HG02885 (cell line): ENCODE results near the gene THRA.
A peak's percentile ranks its signal among the peaks of the same experiment; 100 is the strongest.

Experiments
- ATAC-seq: cut with Tn5 transposase; IDR thresholded peaks from one replicate; pipeline ENCODE4 v1.9.1; 2021; ENCODE audit warnings: mild to moderate bottlenecking; ENCODE audit not compliant: unreplicated experiment, poor library complexity

THRA gene, protein sequence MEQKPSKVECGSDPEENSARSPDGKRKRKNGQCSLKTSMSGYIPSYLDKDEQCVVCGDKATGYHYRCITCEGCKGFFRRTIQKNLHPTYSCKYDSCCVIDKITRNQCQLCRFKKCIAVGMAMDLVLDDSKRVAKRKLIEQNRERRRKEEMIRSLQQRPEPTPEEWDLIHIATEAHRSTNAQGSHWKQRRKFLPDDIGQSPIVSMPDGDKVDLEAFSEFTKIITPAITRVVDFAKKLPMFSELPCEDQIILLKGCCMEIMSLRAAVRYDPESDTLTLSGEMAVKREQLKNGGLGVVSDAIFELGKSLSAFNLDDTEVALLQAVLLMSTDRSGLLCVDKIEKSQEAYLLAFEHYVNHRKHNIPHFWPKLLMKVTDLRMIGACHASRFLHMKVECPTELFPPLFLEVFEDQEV

DNA sequence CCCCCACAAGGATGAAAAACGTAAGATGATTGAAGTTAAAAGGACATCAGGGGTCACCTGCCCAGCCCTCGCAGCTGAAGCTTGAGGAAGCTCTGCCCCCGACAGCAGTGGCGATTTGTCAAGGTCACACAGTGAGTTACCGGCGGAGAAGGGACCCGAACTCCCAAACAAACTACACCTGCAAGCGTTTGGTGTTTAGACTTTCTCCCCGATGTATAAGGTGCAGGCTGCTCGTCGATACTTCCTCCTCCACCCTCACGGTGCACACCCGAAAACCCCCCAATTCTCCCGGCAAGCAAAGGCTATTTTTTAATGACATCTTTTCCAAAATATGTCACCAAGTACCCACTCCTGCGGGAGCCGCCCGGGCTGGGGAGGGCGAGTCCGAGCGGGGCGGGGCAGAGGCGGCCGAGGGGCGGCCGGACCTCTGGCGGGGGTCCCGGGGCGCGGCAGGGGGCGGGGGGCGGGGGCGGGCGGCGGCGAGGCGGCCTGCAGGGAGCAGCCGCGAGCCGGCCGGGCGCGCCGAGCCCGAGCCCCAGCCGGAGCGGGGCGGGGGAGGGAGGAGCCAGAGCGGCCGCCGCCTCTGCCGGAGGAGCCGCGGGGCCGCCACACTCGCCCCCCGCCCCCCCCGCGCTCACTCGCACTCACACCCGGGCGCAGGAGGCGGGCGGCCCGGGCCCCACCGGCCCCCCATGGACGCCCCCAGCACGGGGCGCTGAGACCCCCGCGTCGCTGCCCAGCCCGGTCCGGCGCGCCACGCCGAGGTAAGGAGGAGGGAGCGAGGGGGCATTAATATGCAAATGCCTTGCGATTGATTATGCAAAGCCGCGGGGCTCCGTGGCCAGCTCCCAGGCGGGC, at the start of gene THRA:
Gene THRA (plus strand): TSS at position 637 of the 858 bp plus-strand sequence. CDS start 11,524 bp downstream, outside the sequence.
- ATAC-seq = peak; percentile 74

DNA sequence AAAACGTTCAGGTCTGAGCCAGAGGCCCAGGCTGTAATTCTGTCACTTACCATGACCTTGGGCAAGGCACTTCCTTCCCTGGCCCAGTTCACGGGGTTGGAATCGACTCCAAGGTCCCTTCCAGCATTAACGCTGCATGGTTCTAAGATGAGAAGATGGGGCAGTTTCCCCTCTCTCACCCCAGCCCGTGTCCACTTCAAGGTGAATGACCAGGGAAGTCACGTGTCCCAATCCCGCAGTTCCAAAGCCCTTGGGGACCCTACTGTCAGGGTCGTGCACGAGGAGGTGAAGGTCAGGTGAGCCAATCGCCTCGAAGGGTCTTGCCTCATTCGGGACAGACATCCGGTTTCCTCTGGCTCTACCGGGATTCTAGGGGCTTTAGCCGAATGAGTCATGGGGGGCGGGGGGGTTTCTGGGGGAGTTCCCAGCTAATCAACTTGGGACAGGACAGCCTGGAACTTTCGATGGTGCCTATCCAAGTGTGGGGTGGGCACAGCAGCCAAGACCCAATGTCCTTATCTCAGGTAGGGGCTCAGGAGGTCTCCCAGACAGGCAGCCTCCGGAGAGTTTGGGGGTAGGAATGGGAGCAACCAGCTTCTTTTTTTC, 48.3 kb upstream of the THRA start:
- no peak for ATAC-seq

DNA sequence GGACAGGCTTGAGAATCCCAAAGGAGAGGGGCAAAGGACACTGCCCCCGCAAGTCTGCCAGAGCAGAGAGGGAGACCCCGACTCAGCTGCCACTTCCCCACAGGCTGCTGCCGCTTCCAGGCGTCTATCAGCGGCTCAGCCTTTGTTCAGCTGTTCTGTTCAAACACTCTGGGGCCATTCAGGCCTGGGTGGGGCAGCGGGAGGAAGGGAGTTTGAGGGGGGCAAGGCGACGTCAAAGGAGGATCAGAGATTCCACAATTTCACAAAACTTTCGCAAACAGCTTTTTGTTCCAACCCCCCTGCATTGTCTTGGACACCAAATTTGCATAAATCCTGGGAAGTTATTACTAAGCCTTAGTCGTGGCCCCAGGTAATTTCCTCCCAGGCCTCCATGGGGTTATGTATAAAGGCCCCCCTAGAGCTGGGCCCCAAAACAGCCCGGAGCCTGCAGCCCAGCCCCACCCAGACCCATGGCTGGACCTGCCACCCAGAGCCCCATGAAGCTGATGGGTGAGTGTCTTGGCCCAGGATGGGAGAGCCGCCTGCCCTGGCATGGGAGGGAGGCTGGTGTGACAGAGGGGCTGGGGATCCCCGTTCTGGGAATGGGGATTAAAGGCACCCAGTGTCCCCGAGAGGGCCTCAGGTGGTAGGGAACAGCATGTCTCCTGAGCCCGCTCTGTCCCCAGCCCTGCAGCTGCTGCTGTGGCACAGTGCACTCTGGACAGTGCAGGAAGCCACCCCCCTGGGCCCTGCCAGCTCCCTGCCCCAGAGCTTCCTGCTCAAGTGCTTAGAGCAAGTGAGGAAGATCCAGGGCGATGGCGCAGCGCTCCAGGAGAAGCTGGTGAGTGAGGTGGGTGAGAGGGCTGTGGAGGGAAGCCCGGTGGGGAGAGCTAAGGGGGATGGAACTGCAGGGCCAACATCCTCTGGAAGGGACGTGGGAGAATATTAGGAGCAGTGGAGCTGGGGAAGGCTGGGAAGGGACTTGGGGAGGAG, 47.5 kb upstream of the THRA start, which contains the start of gene CSF3:
Gene CSF3 (plus strand): TSS at position 436 of the 993 bp plus-strand sequence. CDS start 35 bp downstream, at position 471.
- no peak for ATAC-seq

DNA sequence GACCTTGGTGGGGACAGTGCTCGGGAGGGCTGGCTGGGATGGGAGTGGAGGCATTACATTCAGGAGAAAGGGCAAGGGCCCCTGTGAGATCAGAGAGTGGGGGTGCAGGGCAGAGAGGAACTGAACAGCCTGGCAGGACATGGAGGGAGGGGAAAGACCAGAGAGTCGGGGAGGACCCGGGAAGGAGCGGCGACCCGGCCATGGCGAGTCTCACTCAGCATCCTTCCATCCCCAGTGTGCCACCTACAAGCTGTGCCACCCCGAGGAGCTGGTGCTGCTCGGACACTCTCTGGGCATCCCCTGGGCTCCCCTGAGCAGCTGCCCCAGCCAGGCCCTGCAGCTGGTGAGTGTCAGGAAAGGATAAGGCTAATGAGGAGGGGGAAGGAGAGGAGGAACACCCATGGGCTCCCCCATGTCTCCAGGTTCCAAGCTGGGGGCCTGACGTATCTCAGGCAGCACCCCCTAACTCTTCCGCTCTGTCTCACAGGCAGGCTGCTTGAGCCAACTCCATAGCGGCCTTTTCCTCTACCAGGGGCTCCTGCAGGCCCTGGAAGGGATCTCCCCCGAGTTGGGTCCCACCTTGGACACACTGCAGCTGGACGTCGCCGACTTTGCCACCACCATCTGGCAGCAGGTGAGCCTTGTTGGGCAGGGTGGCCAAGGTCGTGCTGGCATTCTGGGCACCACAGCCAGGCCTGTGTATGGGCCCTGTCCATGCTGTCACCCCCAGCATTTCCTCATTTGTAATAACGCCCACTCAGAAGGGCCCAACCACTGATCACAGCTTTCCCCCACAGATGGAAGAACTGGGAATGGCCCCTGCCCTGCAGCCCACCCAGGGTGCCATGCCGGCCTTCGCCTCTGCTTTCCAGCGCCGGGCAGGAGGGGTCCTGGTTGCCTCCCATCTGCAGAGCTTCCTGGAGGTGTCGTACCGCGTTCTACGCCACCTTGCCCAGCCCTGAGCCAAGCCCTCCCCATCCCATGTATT, 46.5 kb upstream of the THRA start:
- ATAC-seq = no peak

DNA sequence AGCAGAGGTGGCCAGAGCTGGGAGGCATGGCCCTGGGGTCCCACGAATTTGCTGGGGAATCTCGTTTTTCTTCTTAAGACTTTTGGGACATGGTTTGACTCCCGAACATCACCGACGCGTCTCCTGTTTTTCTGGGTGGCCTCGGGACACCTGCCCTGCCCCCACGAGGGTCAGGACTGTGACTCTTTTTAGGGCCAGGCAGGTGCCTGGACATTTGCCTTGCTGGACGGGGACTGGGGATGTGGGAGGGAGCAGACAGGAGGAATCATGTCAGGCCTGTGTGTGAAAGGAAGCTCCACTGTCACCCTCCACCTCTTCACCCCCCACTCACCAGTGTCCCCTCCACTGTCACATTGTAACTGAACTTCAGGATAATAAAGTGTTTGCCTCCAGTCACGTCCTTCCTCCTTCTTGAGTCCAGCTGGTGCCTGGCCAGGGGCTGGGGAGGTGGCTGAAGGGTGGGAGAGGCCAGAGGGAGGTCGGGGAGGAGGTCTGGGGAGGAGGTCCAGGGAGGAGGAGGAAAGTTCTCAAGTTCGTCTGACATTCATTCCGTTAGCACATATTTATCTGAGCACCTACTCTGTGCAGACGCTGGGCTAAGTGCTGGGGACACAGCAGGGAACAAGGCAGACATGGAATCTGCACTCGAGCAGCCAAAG, 45.2 kb upstream of the THRA start:
- no peak for ATAC-seq

DNA sequence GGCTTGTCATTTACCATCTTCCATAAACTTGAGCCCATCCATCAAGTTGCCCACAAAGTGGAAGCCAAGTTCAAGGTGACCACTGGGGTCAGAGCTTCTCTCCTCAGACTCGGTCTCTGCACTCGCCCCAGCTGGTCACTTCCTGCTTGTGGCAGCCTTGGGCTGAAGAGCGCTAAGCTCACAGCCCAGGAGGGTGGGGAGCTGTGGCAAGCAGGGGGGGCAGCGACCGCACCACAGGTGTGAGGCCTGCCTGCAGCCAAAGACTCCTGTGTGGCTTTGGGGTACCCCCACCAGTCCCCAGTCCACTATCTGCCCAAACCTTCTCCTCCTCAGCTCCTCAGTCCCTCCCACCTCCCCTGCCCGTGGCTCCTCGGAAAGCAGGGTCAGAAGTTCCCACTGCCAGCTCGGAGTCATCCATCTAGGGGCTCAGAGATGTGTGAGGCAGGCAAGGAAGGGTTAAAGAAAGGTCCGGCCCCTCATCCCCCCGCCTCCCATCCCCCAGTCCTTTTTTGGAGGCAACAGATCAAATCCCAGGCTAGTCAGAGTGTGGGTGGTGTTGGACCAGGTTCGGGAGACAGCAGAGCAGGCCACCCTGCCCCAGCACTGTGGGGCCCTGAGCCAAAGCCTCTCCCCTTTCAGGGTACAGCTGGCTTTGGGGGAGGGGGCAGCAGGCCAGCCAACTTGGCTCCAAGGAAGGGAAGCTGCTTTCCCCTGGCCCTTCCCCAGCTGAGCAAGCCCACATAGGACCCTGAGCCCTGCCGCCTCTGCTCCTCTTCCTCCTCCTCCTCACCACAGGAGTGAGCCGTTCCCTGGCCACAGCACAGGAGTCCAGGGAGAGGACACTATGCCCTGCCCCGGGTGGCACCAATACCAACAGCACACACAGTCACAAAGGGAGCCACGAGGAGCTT, 44.3 kb upstream of the THRA start:
- no peak for ATAC-seq

DNA sequence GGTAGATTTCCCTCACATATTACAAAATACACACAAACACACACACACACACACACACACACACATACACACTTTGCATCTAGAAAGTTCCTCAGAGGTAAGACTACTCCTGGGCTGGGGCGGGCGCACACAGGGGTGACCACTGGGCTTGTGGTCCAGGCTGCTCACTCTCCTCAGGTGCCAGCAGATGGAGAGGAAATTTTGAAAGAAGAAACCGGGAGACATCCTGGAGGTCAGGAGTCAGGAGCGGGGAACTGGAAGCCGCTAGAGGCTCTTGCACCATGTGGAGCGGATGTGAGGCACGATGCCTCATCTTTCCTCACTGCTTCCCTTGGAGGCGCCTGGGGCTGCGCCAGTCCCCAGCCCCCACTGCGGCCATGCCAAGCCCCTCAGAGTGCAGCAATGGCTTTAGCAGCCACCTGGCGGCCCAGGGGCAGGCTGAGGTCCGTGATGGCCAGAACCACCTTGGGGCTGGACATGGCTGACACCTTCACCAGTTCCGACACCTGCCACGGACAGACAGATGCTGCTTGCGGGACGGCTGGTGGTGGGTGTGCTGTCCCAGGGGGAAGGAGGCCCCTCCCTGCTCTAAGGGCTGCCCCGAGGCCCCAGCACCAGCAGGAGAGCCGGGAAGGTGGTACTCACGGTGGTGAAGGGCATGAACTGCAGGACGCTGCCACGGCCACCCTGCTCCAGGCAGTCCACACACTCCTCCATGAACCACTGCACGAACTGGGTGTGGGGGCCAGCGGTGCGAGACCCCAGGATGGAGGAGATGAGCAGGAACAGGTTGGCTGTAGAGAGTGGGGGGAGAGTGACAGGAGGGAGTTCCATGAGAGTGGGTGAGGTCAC, 43.4 kb upstream of the THRA start:
- ATAC-seq = no peak

DNA sequence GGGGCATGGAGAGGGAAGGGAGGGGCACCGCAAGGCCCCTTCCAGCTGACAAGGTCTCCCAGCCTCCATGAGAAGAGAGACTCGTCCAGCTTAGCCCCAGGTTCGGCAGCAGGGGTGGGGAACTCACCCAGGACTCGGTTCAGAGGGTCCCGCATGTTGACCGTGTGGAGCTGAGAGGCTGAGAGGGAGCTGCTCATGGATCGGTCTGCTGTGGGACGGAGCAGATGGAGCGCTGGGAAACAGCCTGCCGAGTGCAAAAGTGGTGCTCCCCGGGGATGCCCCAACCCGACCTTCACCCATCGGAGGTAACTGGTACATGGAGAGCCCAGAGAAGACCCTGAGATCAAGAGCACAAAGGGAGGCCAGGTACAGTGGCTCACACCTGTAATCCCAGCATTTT, 42.6 kb upstream of the THRA start:
- ATAC-seq = no peak

DNA sequence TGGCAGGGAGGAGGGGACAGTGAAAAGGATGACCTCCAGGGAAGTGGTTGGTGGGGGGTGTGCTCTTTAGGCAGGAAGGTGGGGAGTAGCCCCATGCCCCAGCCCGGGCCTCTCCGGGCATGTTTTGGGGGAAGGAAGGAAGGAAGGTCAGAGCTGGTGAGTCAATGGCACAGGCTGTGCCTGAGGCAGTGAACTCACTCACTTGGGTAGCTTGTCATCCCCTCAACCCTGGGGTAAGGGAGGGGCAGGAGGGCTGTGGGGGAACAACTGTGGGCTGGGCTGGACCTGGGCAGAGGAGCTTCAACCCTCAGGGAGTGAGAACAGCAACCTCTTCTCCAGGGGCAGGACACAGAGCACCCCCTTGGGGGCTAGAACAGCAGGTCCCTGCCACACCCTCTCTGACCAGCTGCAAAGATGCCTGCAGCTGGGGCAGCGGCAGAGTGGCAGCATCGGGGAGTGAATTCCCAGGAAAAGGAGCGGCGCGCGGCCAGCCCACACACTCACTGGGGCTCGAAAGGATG, 41.3 kb upstream of the THRA start:
- ATAC-seq = no peak

DNA sequence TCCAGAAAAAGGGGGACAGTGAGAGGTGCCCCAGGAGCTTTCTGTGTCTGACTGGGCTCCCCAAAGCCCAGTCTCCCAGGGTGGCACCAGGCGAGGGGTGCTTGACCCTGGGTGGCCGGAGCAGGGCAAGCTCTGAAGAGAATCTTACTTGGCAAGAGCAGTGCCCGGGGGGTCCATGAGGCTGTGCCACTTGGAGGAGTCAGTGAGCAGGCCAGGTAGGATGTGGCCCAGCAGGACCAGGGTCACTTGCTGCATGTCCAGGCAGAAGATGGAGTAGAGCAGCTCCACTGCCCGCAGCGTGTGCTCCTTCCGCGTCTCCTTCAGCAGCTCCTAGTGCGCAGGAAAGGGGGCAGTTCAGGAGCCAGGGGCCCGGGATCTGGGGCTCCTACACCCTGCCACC, 40.3 kb upstream of the THRA start:
- no peak for ATAC-seq

DNA sequence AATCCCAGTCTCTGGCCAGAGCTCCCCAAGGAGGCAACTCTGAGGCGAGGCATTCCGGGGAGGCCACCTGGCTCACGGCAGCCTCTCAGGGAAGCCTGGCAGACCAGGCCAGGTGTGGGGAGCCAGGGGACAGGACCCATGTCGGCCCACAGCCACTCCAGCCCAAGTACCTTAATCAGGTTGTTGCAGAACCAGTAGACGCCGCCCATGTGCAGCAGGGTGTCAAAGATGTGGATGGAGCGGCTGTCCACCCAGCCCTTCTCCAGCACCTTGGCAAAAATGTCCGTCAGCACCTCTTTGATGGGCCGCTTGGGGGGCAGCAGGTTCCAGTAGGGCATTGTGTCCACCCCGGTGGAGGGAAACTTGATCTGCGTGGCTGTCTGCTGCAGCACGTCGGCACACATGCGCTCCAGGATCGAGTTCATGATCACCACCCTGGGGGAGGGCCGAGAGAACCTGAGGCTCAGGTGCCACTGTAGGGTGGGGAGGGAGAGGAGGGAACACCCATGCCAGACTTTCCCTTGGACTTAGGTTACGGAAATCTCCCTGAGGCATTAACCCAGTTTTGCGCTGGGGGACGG, 39.7 kb upstream of the THRA start:
- no peak for ATAC-seq

DNA sequence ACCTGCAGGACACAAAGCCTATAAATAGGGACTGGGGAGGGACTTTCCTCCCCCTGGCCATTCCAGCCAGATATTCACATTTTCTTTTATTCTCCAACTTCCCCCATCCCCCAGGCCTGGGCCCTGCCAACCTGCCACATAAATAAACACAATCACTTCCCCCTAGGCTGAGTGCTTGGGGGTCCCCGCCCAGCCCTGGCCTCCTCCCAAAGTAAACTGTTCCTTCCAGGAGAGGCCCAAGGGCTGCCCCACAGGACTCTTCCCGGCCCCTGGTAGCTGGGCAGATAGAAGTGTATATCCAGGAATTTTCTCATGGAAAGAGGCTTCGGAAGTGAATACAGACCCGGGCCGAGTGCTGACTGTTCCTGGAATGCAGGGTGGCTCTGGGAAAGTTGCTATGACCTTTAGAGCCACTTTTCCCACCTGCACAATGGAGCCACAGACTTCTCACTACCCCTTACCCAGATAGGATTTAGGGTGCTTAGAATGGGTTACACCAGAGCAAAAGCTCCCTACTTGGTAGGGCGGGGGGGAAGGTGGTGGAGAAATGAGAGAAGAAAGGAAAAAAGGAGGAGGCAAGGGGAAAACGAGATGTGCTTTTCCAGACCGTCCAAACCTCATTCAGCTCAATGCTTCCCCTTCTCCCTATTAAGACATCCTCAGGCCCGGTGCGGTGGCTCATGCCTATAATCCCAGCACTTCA, 39.0 kb upstream of the THRA start:
- no peak for ATAC-seq

DNA sequence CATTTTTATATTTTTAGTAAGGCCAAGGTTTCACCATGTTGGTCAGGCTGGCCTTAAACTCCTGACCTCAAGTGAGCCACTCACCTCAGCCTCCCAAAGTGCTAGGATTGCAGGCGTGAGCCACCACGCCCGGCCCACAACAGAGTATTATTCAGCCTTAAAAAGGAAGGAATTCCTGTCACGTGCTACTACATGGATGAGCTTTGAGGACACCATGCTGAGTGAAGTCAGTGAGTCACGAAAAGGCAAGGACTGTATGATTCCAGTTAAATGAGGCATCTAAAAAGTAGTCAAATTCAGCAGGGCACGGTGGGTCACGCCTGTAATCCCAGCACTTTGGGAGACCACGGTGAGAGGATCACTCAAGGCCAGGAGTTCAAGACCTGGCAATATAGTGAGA, 37.9 kb upstream of the THRA start:
- ATAC-seq = no peak

DNA sequence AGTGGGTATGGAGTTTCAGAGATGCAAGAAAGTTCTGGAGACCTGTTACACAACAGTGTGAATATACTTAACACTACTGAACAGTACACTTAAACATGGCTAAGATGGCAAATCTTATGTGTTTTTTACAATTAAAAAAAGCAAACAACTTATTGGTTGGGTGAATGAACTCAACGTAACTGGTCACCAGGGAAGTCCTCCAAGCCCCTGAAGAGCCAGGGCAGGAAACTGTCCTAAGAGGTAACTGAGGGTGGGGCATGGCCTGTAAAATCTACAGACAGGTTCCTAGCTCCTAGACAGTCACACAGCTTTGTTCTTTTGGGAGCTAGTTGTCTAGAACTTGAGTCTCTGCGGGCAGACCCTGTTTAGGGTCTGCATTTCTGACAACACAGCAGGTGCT, 37.2 kb upstream of the THRA start:
- ATAC-seq = no peak
